Measurements from ENCODE around the gene ZNF488.

Gene ZNF488

GRCh38 chr10:47413531-47414226 lies 29.6 kb upstream of the ZNF488 start:
- no peaks in the 10 kb centered on the region for H3K27me3 ChIP-seq (ENCODE audit: control insufficient read depth, low read length)
- H3K36me3 ChIP-seq (ENCODE audit: control insufficient read depth, low read length), result no peaks in the 10 kb centered on the region
- H3K27ac ChIP-seq (ENCODE audit: low read depth, low read length), result no peak overlapping the region
- H3K4me1 ChIP-seq (ENCODE audit: control insufficient read depth, low read length), result peaks cover 9% of the 10 kb centered on the region
- TF ChIP-seq EZH2phosphoT487 (IDR thresholded peaks at IDR 0.05; ENCODE audit: borderline replicate concordance, low read length), result no peak
- TF ChIP-seq CTCF (IDR thresholded peaks at IDR 0.05; ENCODE audit: low read depth, low read length, poor library complexity, severe bottlenecking), result no peak
- no peaks in the 10 kb centered on the region for H3K79me2 ChIP-seq (ENCODE audit: control insufficient read depth, low read length)
- no peaks in the 10 kb centered on the region for H4K20me1 ChIP-seq (ENCODE audit: control insufficient read depth, insufficient read depth, low read depth, low read length)
- no peaks in the 10 kb centered on the region for H3K9me3 ChIP-seq (ENCODE audit: control insufficient read depth, insufficient read depth, low read length)
- H3K4me3 ChIP-seq (ENCODE audit: low read length), result no peak overlapping the region
- no peak overlapping the region for H3K4me2 ChIP-seq (ENCODE audit: low read length)
- no peaks in the 10 kb centered on the region for H3K9me2 ChIP-seq (replicated peaks; ENCODE audit: control insufficient read depth, low read length)
- H3F3A ChIP-seq (ENCODE audit: control insufficient read depth, insufficient read depth), result no peaks in the 10 kb centered on the region

GRCh38 chr10:47412869-47413268 lies 28.8 kb upstream of the ZNF488 start:
- H3F3A ChIP-seq (ENCODE audit: control insufficient read depth, insufficient read depth), result no peaks in the 10 kb centered on the region
- H3K79me2 ChIP-seq (ENCODE audit: control insufficient read depth, low read length), result no peaks in the 10 kb centered on the region
- H3K4me3 ChIP-seq (ENCODE audit: low read length), result no peak overlapping the region
- TF ChIP-seq EZH2phosphoT487 (IDR thresholded peaks at IDR 0.05; ENCODE audit: borderline replicate concordance, low read length), result no peak
- no peaks in the 10 kb centered on the region for H4K20me1 ChIP-seq (ENCODE audit: control insufficient read depth, insufficient read depth, low read depth, low read length)
- no peak overlapping the region for H3K4me2 ChIP-seq (ENCODE audit: low read length)
- no peaks in the 10 kb centered on the region for H3K36me3 ChIP-seq (ENCODE audit: control insufficient read depth, low read length)
- no peaks in the 10 kb centered on the region for H3K27me3 ChIP-seq (ENCODE audit: control insufficient read depth, low read length)
- H3K9me3 ChIP-seq (ENCODE audit: control insufficient read depth, insufficient read depth, low read length), result no peaks in the 10 kb centered on the region
- no peak overlapping the region for H3K27ac ChIP-seq (ENCODE audit: low read depth, low read length)
- H3K4me1 ChIP-seq (ENCODE audit: control insufficient read depth, low read length), result peaks cover 9% of the 10 kb centered on the region
- no peaks in the 10 kb centered on the region for H3K9me2 ChIP-seq (replicated peaks; ENCODE audit: control insufficient read depth, low read length)

- peaks cover 9% of the 10 kb centered on the region for H3K4me1 ChIP-seq (ENCODE audit: control insufficient read depth, low read length)
- no peak overlapping the region for H3K4me3 ChIP-seq (ENCODE audit: low read length)
- H3K9me2 ChIP-seq (replicated peaks; ENCODE audit: control insufficient read depth, low read length), result no peaks in the 10 kb centered on the region
- H3K9me3 ChIP-seq (ENCODE audit: control insufficient read depth, insufficient read depth, low read length), result no peaks in the 10 kb centered on the region
- no peaks in the 10 kb centered on the region for H3K79me2 ChIP-seq (ENCODE audit: control insufficient read depth, low read length)
- H3K4me2 ChIP-seq (ENCODE audit: low read length), result no peak overlapping the region
- H3K27me3 ChIP-seq (ENCODE audit: control insufficient read depth, low read length), result no peaks in the 10 kb centered on the region
- H4K20me1 ChIP-seq (ENCODE audit: control insufficient read depth, insufficient read depth, low read depth, low read length), result no peaks in the 10 kb centered on the region
- no peaks in the 10 kb centered on the region for H3F3A ChIP-seq (ENCODE audit: control insufficient read depth, insufficient read depth)
- no peaks in the 10 kb centered on the region for H3K36me3 ChIP-seq (ENCODE audit: control insufficient read depth, low read length)
- H3K27ac ChIP-seq (ENCODE audit: low read depth, low read length), result no peak overlapping the region
- TF ChIP-seq EZH2phosphoT487 (IDR thresholded peaks at IDR 0.05; ENCODE audit: borderline replicate concordance, low read length) (no peak), CTCF (IDR thresholded peaks at IDR 0.05; ENCODE audit: low read depth, low read length, poor library complexity, severe bottlenecking) (no peak)
These were observed 28.2 kb upstream of the ZNF488 start for GRCh38 chr10:47412177-47412730.

GRCh38 chr10:47410862-47411261 lies 26.8 kb upstream of the ZNF488 start:
- no peaks in the 10 kb centered on the region for H3K36me3 ChIP-seq (ENCODE audit: control insufficient read depth, low read length)
- no peak overlapping the region for H3K27ac ChIP-seq (ENCODE audit: low read depth, low read length)
- no peaks in the 10 kb centered on the region for H3K9me3 ChIP-seq (ENCODE audit: control insufficient read depth, insufficient read depth, low read length)
- H3F3A ChIP-seq (ENCODE audit: control insufficient read depth, insufficient read depth), result no peaks in the 10 kb centered on the region
- H3K4me1 ChIP-seq (ENCODE audit: control insufficient read depth, low read length), result peaks cover 9% of the 10 kb centered on the region
- no peaks in the 10 kb centered on the region for H4K20me1 ChIP-seq (ENCODE audit: control insufficient read depth, insufficient read depth, low read depth, low read length)
- no peaks in the 10 kb centered on the region for H3K9me2 ChIP-seq (replicated peaks; ENCODE audit: control insufficient read depth, low read length)
- no peak overlapping the region for H3K4me2 ChIP-seq (ENCODE audit: low read length)
- TF ChIP-seq CTCF (IDR thresholded peaks at IDR 0.05; ENCODE audit: low read depth, low read length, poor library complexity, severe bottlenecking), result no peak
- no peak for TF ChIP-seq EZH2phosphoT487 (IDR thresholded peaks at IDR 0.05; ENCODE audit: borderline replicate concordance, low read length)
- no peak overlapping the region for H3K4me3 ChIP-seq (ENCODE audit: low read length)
- no peaks in the 10 kb centered on the region for H3K27me3 ChIP-seq (ENCODE audit: control insufficient read depth, low read length)
- H3K79me2 ChIP-seq (ENCODE audit: control insufficient read depth, low read length), result no peaks in the 10 kb centered on the region
